HK-2 (cell line): ENCODE results near the gene TMEM9.
A peak's percentile ranks its signal among the peaks of the same experiment; 100 is the strongest.

Experiments used
- DNase-seq: peaks from one replicate; pipeline ENCODE4 v3.0.0-alpha.2; 2018; ENCODE audit not compliant: unreplicated experiment

The TMEM9 gene

GRCh38 chr1:201154389-201155165, at the start of gene TMEM9:
TMEM9 (minus strand) TSS chr1:201154474; CDS start chr1:201153923, 551 bp downstream.
- DNase-seq, result peak; percentile 98

GRCh38 chr1:201198598-201198997, 44.3 kb upstream of the TMEM9 start:
- DNase-seq, result no peak

- DNase-seq, result no peak
Measured at GRCh38 chr1:201194046-201194445, 39.8 kb upstream of the TMEM9 start.

- DNase-seq, result no peak
Measured at GRCh38 chr1:201192261-201192788, 38.1 kb upstream of the TMEM9 start.

- DNase-seq, result peak; percentile 91
Measured at GRCh38 chr1:201191653-201192260, 37.5 kb upstream of the TMEM9 start.

GRCh38 chr1:201190624-201191051, 36.4 kb upstream of the TMEM9 start, which contains the start of gene IGFN1:
IGFN1 (plus strand) TSS chr1:201190824; CDS start chr1:201193294, 2,470 bp downstream.
- peak; percentile 87 for DNase-seq

- no peak for DNase-seq
Measured at GRCh38 chr1:201190005-201190404, 35.7 kb upstream of the TMEM9 start.

GRCh38 chr1:201189085-201189484, 34.8 kb upstream of the TMEM9 start:
- DNase-seq, result no peak

- DNase-seq, result no peak
Measured at GRCh38 chr1:201186192-201186591, 31.9 kb upstream of the TMEM9 start.

- DNase-seq, result no peak
Measured at GRCh38 chr1:201185527-201186128, 31.4 kb upstream of the TMEM9 start.

- DNase-seq, result no peak
Measured at GRCh38 chr1:201185123-201185453, 30.8 kb upstream of the TMEM9 start.

GRCh38 chr1:201184307-201185122, 30.2 kb upstream of the TMEM9 start:
- peak; percentile 97 for DNase-seq

- DNase-seq, result no peak
Measured at GRCh38 chr1:201183753-201184152, 29.5 kb upstream of the TMEM9 start.

- DNase-seq, result no peak
Measured at GRCh38 chr1:201183209-201183608, 28.9 kb upstream of the TMEM9 start.

- no peak for DNase-seq
Measured at GRCh38 chr1:201181726-201182125, 27.5 kb upstream of the TMEM9 start.

- no peak for DNase-seq
Measured at GRCh38 chr1:201181323-201181722, 27.0 kb upstream of the TMEM9 start.

- no peak for DNase-seq
Measured at GRCh38 chr1:201180901-201181300, 26.6 kb upstream of the TMEM9 start.

GRCh38 chr1:201180141-201180540, 25.9 kb upstream of the TMEM9 start:
- no peak for DNase-seq

- no peak for DNase-seq
Measured at GRCh38 chr1:201178718-201179117, 24.4 kb upstream of the TMEM9 start.

- no peak for DNase-seq
Measured at GRCh38 chr1:201176940-201177339, 22.7 kb upstream of the TMEM9 start.

GRCh38 chr1:201175820-201176500, 21.7 kb upstream of the TMEM9 start:
- DNase-seq, result no peak
